Mononuclear cell (primary cell): ENCODE data around the gene PLEKHA5. TPM values are rescaled to one million over a fixed set of nuclear protein-coding genes. Genes with fewer than 3 reads are reported as not detected.

Source experiments
- H3K27me3 ChIP-seq: 2 replicates; pipeline ENCODE4 v1.6.0; 2011; ENCODE audit warnings: low read length, control low read depth; ENCODE audit not compliant: insufficient read depth
- H3K4me1 ChIP-seq: 2 replicates; pipeline ENCODE4 v1.5.1; 2011; ENCODE audit warnings: mild to moderate bottlenecking, low read length, control low read depth; ENCODE audit not compliant: insufficient read depth
- H3K4me3 ChIP-seq: 2 replicates; pipeline ENCODE4 v1.5.1; 2011; ENCODE audit warnings: mild to moderate bottlenecking, low read length, moderate library complexity
- H3K9me3 ChIP-seq: 2 replicates; pipeline ENCODE4 v1.5.1; 2011; ENCODE audit warnings: low read depth, mild to moderate bottlenecking, control low read depth, low read length
- total RNA-seq: library from RNA; depleted of rRNA; stranded (reverse); fragments of >200 nt; gene quantifications from one replicate; pipeline ENCODE4 v1.2.3, GENCODE V29; 2012

PLEKHA5 gene
- total RNA-seq, 1 donor = 4.2 TPM

DNA sequence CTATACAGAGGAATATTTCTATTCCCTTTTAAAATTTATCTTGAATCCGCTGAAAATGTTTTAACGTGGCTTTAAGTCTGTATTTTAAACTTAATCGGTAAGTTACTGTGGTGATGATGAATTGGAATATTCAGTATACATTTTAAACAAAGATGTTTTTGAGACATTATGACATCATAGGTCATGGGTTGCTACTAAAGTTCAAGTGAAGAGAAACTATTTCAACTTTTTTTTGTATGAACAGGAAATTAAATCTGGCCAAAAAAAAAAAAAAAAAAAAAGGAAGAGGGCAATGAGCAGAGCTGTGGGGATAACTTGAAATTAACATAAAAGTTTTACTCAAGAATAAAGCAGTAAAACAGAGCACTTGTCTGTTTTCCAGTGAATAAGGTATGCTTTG, 109.0 kb downstream of the PLEKHA5 start:
- Histone ChIP-seq H3K4me3 (no peak overlapping the region), H3K9me3 (no peaks in the 10 kb centered on the region), H3K4me1 (peaks cover 23% of the 10 kb centered on the region), H3K27me3 (no peaks in the 10 kb centered on the region)

DNA sequence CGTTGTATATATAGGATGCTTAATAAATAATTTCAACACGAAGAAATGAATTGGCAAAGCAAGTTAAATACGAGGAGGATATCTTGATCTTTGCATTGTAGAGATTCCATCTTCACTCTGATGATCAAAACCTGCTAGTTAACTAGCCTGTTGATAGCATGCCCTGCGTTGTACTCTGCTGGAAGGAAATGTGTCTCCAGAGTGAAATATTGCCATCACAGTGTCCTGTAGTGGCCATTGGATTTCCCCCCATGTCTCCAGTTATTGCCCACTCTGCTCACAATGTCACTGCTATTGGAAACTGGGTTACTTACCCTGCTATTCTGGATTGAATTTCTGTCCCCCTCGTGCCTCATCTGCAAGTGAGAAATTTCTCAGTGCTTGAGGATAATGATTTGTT, 109.6 kb downstream of the PLEKHA5 start:
- H3K9me3 ChIP-seq = no peaks in the 10 kb centered on the region
- H3K27me3 ChIP-seq = no peaks in the 10 kb centered on the region
- peaks cover 23% of the 10 kb centered on the region for H3K4me1 ChIP-seq
- H3K4me3 ChIP-seq = no peak overlapping the region

DNA sequence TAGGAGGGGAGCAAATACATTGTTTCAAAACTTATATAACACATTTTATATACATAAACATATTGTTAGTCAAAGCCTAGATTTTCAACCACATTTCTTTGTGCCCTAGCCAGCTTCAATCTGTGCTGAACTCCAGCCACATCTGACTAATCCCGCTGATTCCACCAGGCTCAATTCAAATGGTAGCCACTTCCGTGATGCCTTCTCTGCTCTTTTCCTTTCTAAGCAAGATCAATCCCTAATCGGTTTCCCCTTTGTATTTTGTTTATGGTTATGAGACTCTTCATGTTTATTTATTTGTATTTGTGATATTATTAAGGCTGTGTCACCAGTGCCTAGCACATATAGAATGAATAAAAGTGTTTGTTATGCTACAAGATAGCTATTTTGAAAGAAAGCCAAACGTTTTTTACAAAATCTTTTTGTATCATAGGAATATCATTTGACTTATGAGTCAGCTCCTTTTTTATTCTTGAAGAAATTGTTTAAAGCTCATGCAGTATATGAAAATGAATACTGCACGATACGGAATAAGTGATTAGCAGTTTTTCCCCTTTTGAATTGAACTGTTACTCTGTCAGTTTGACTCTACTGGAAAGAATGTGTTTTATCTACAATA, 110.2 kb downstream of the PLEKHA5 start:
- Histone ChIP-seq H3K4me3 (no peak overlapping the region), H3K9me3 (no peaks in the 10 kb centered on the region), H3K4me1 (peaks cover 21% of the 10 kb centered on the region), H3K27me3 (no peaks in the 10 kb centered on the region)

GRCh38 chr12:19242581-19242980, 113.0 kb downstream of the PLEKHA5 start:
- no peak overlapping the region for H3K4me3 ChIP-seq
- no peaks in the 10 kb centered on the region for H3K27me3 ChIP-seq
- H3K9me3 ChIP-seq = no peaks in the 10 kb centered on the region
- peaks cover 29% of the 10 kb centered on the region for H3K4me1 ChIP-seq

- H3K4me1 ChIP-seq = peaks cover 29% of the 10 kb centered on the region
- H3K4me3 ChIP-seq = no peak overlapping the region
- no peaks in the 10 kb centered on the region for H3K9me3 ChIP-seq
- H3K27me3 ChIP-seq = no peaks in the 10 kb centered on the region
Measured at GRCh38 chr12:19243551-19243950, 114.0 kb downstream of the PLEKHA5 start.

- Histone ChIP-seq H3K9me3 (no peaks in the 10 kb centered on the region), H3K4me1 (peaks cover 29% of the 10 kb centered on the region), H3K27me3 (no peaks in the 10 kb centered on the region), H3K4me3 (no peak overlapping the region)
Measured at GRCh38 chr12:19244312-19244711, 114.8 kb downstream of the PLEKHA5 start.

- Histone ChIP-seq H3K27me3 (no peaks in the 10 kb centered on the region), H3K9me3 (no peaks in the 10 kb centered on the region), H3K4me1 (peaks cover 29% of the 10 kb centered on the region), H3K4me3 (no peak overlapping the region)
Measured at GRCh38 chr12:19245106-19245505, 115.6 kb downstream of the PLEKHA5 start.

- no peaks in the 10 kb centered on the region for H3K27me3 ChIP-seq
- H3K4me3 ChIP-seq = no peak overlapping the region
Measured at GRCh38 chr12:19245666-19246065, 116.1 kb downstream of the PLEKHA5 start.

GRCh38 chr12:19246933-19247332, 117.4 kb downstream of the PLEKHA5 start:
- Histone ChIP-seq H3K4me3 (no peak overlapping the region), H3K9me3 (no peaks in the 10 kb centered on the region), H3K27me3 (no peaks in the 10 kb centered on the region), H3K4me1 (peaks cover 23% of the 10 kb centered on the region)

More at GRCh38 chr12:19245666-19246065, 116.1 kb downstream of the PLEKHA5 start:
- Histone ChIP-seq H3K4me1 (peaks cover 29% of the 10 kb centered on the region), H3K9me3 (no peaks in the 10 kb centered on the region)

- no peaks in the 10 kb centered on the region for H3K9me3 ChIP-seq
- no peaks in the 10 kb centered on the region for H3K27me3 ChIP-seq
- peaks cover 11% of the 10 kb centered on the region for H3K4me1 ChIP-seq
- no peak overlapping the region for H3K4me3 ChIP-seq
Measured at GRCh38 chr12:19248929-19249602, 119.5 kb downstream of the PLEKHA5 start.

GRCh38 chr12:19251481-19252132, 122.1 kb downstream of the PLEKHA5 start:
- no peak overlapping the region for H3K4me3 ChIP-seq
- H3K4me1 ChIP-seq = no peaks in the 10 kb centered on the region
- H3K27me3 ChIP-seq = no peaks in the 10 kb centered on the region
- H3K9me3 ChIP-seq = no peaks in the 10 kb centered on the region

DNA sequence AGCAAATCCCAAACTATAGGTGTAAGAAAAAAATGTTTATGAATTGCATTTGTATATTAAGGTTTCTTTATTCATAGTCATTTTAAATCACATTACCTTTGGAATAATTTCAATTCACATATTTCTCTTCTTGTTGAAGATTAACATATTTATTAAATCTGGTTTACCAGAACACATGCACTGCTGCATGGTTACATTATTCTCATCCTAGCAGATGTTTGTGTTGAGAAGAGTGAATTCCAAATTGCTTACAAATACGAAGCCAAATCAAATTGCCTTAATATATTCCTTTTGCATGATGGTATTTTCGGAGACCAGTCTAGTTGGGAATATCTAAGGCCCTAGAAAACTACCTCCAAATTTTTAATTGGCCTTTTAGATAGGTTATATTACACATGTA, 130.6 kb downstream of the PLEKHA5 start:
- no peaks in the 10 kb centered on the region for H3K4me1 ChIP-seq
- H3K9me3 ChIP-seq = no peaks in the 10 kb centered on the region
- no peaks in the 10 kb centered on the region for H3K27me3 ChIP-seq
- H3K4me3 ChIP-seq = no peak overlapping the region

DNA sequence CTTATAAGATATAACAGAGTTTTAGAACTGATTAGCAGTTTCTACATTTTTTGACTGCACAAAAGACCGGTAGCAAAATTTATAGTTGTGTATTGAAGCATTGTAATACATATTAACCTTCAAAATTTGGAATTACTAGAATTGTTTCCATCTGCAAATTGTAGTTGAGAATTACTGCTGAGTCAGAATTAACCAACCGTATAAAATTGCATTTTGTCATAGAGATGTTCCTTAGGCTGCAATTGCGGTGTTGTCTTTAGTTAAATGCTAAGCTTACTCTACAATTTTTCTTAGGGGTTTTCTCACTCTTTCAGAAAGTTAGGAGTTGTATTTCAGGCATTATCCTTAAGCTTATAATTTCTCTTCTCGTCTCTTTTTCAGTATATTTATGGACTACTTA, 132.2 kb downstream of the PLEKHA5 start:
- Histone ChIP-seq H3K4me3 (no peak overlapping the region), H3K4me1 (no peaks in the 10 kb centered on the region), H3K27me3 (no peaks in the 10 kb centered on the region), H3K9me3 (no peaks in the 10 kb centered on the region)

- Histone ChIP-seq H3K4me1 (no peaks in the 10 kb centered on the region), H3K4me3 (no peak overlapping the region), H3K27me3 (no peaks in the 10 kb centered on the region), H3K9me3 (no peaks in the 10 kb centered on the region)
Measured at GRCh38 chr12:19263672-19264071, 134.1 kb downstream of the PLEKHA5 start.

DNA sequence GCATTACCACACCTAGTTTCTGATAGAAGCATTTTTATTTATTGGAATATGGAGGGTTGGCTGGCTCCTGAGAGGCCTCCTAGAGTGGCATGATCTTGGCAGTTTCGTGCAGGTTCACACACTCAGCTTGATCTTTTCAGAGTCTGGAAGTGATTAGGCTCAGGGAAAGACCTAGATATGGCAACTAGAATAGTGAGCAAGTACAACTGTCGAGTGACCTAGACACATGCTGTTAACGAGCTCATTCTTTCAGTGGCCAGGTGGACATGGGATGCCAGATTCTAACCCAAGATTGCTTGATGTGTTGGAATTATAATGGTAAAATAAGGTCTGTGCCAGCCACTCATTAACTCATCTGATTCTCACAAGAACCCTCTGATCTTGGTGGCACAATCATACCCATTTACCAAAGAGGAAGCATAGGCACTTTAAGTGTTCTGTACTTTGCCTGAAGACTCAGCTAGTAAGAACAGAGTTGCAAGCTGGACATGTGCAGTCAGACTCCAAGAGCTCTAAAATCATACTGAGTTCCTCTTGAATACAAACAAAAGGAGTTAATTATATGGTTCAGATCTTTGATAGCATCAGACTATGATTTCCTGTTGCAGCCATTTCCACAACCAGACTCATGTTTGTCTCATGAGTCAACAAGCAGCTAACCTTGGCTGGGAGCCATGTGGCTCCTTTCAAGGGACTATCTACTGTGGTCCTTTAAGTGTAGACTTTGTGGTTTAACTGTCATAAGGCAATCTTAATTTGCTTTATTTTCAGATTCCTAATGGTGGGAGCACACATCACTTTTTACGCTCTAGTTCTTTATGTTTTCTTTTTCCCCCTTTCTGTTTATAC, 144.2 kb downstream of the PLEKHA5 start:
- H3K27me3 ChIP-seq = no peaks in the 10 kb centered on the region
- no peak overlapping the region for H3K4me3 ChIP-seq
- H3K4me1 ChIP-seq = peaks cover 6% of the 10 kb centered on the region
- no peaks in the 10 kb centered on the region for H3K9me3 ChIP-seq
